ENCODE data around the gene TYW1. TPM values are rescaled to one million over a fixed set of nuclear protein-coding genes. Genes with fewer than 3 reads are reported as not detected.
"Not testable (repeated sequence)": the region's sequence is repeated elsewhere in the genome, so short reads cannot be mapped to it uniquely, and the experiment has no call there.

Gene TYW1
- total and polyA plus RNA-seq, 2 of the 4 experiments (the other 2 are of a cell fraction) = 10.7 to 23.7 TPM

GRCh38 chr7:67189801-67190465 lies 193.3 kb downstream of the TYW1 start:
- H2BK20ac ChIP-seq (ENCODE audit: low read depth, low read length); CTCF ChIA-PET; H3K4me2 ChIP-seq (ENCODE audit: low read depth, low read length); ATAC-seq (ENCODE audit: low read depth); H2AK5ac ChIP-seq (ENCODE audit: low read depth, low read length); H3K9ac ChIP-seq (ENCODE audit: low read depth, low read length); H3K9me1 ChIP-seq (ENCODE audit: insufficient read depth, low read length); H2BK15ac ChIP-seq (ENCODE audit: low read depth, low read length); H2AFZ ChIP-seq (replicated peaks; ENCODE audit: low read length, poor library complexity); H2BK5ac ChIP-seq (ENCODE audit: low read depth, low read length, poor library complexity, severe bottlenecking); H4K8ac ChIP-seq (ENCODE audit: low read depth in 2 of 2, low read length in 2 of 2); H3K56ac ChIP-seq (ENCODE audit: extremely low read depth, insufficient read depth, low read length); H3K14ac ChIP-seq (replicated peaks; ENCODE audit: low read depth, low read length); intact Hi-C loops (cut with micrococcal nuclease); H2AK9ac ChIP-seq (replicated peaks; ENCODE audit: low read depth, low read length, poor library complexity); DNase-seq; H4K91ac ChIP-seq (ENCODE audit: insufficient read depth, low read depth, low read length); H3K4me1 ChIP-seq (ENCODE audit: control insufficient read depth, insufficient read depth, low read length); H2BK120ac ChIP-seq (ENCODE audit: low read depth, low read length); H3K27ac ChIP-seq (ENCODE audit: insufficient read depth, low read length); in situ Hi-C loops (cut with MboI; ENCODE audit: low sequenced_read_pairs); H3K4ac ChIP-seq (ENCODE audit: low read depth, low read length); H3K18ac ChIP-seq (ENCODE audit: low read depth, low read length); H3K9me3 ChIP-seq (ENCODE audit: control insufficient read depth, insufficient read depth, low read length); H3K36me3 ChIP-seq (ENCODE audit: control insufficient read depth, insufficient read depth, low read length); dilution Hi-C loops (cut with HindIII; ENCODE audit: low sequenced_read_pairs, unreplicated experiment); H3K23ac ChIP-seq (ENCODE audit: low read depth, low read length); H3K79me1 ChIP-seq (ENCODE audit: low read depth in 1 of 2, low read length in 2 of 2); H4K20me1 ChIP-seq (ENCODE audit: insufficient read depth, low read length); H3K27me3 ChIP-seq (ENCODE audit: control insufficient read depth, insufficient read depth, low read length); H4K5ac ChIP-seq (ENCODE audit: low read depth, low read length); H3K4me3 ChIP-seq (ENCODE audit: insufficient read depth, low read depth, low read length); POLR2A ChIA-PET (ENCODE audit: unreplicated experiment); BruUV-seq (replicated peaks): not testable (repeated sequence)
- no CpG with 5 or more reads among the region's 4 CpGs for WGBS, 2 experiments (ENCODE audit: extremely low coverage in 2 of 2, insufficient read length in 1 of 2)

GRCh38 chr7:67191002-67191720 lies 194.5 kb downstream of the TYW1 start:
- H3K36me3 ChIP-seq (ENCODE audit: control insufficient read depth, insufficient read depth, low read length); in situ Hi-C loops (cut with MboI; ENCODE audit: low sequenced_read_pairs); H3K4me2 ChIP-seq (ENCODE audit: low read depth, low read length); POLR2A ChIA-PET (ENCODE audit: unreplicated experiment); H2BK15ac ChIP-seq (ENCODE audit: low read depth, low read length); H3K14ac ChIP-seq (replicated peaks; ENCODE audit: low read depth, low read length); H3K4me3 ChIP-seq (ENCODE audit: insufficient read depth, low read depth, low read length); H2BK120ac ChIP-seq (ENCODE audit: low read depth, low read length); H4K5ac ChIP-seq (ENCODE audit: low read depth, low read length); intact Hi-C loops (cut with micrococcal nuclease); H3K27ac ChIP-seq (ENCODE audit: insufficient read depth, low read length); H4K91ac ChIP-seq (ENCODE audit: insufficient read depth, low read depth, low read length); ATAC-seq (ENCODE audit: low read depth); H3K9ac ChIP-seq (ENCODE audit: low read depth, low read length); H3K79me1 ChIP-seq (ENCODE audit: low read depth in 1 of 2, low read length in 2 of 2); H3K4me1 ChIP-seq (ENCODE audit: control insufficient read depth, insufficient read depth, low read length); H3K23ac ChIP-seq (ENCODE audit: low read depth, low read length); CTCF ChIA-PET; H3K9me3 ChIP-seq (ENCODE audit: control insufficient read depth, insufficient read depth, low read length); H3K18ac ChIP-seq (ENCODE audit: low read depth, low read length); H4K8ac ChIP-seq (ENCODE audit: low read depth in 2 of 2, low read length in 2 of 2); BruUV-seq (replicated peaks); DNase-seq; H2BK20ac ChIP-seq (ENCODE audit: low read depth, low read length); H3K56ac ChIP-seq (ENCODE audit: extremely low read depth, insufficient read depth, low read length); H3K9me1 ChIP-seq (ENCODE audit: insufficient read depth, low read length); dilution Hi-C loops (cut with HindIII; ENCODE audit: low sequenced_read_pairs, unreplicated experiment); H4K20me1 ChIP-seq (ENCODE audit: insufficient read depth, low read length); H3K4ac ChIP-seq (ENCODE audit: low read depth, low read length); H2AK9ac ChIP-seq (replicated peaks; ENCODE audit: low read depth, low read length, poor library complexity); H2BK5ac ChIP-seq (ENCODE audit: low read depth, low read length, poor library complexity, severe bottlenecking); H2AK5ac ChIP-seq (ENCODE audit: low read depth, low read length); H3K27me3 ChIP-seq (ENCODE audit: control insufficient read depth, insufficient read depth, low read length); H2AFZ ChIP-seq (replicated peaks; ENCODE audit: low read length, poor library complexity): not testable (repeated sequence)
- WGBS, 2 experiments (ENCODE audit: extremely low coverage in 2 of 2, insufficient read length in 1 of 2) = no CpG with 5 or more reads among the region's 5 CpGs
